LHCN-M2 (cell line): ENCODE measurements around the gene GIPR. TPM values are rescaled to one million over a fixed set of nuclear protein-coding genes. Genes with fewer than 3 reads are reported as not detected.
"Not testable (repeated sequence)": the region's sequence is repeated elsewhere in the genome, so short reads cannot be mapped to it uniquely, and the experiment has no call there.

Experiments used
- DNase-seq: peaks from one replicate; pipeline ENCODE4 v3.0.0-alpha.2; 2012; ENCODE audit warnings: low read depth
- total RNA-seq: library from RNA; depleted of rRNA; stranded (reverse); fragments of >200 nt; gene quantifications from 2 replicates; pipeline ENCODE4 v1.2.3, GENCODE V29; 2014

GIPR gene
- total RNA-seq, 1 experiment from 2014 or later = not detected

GRCh38 chr19:45691516-45692186, 23.6 kb downstream of the GIPR start, which contains the start of gene SNRPD2:
Gene SNRPD2 (minus strand): TSS chr19:45691953. CDS start chr19:45691888, 65 bp downstream.
- peak; percentile 92 for DNase-seq

DNA sequence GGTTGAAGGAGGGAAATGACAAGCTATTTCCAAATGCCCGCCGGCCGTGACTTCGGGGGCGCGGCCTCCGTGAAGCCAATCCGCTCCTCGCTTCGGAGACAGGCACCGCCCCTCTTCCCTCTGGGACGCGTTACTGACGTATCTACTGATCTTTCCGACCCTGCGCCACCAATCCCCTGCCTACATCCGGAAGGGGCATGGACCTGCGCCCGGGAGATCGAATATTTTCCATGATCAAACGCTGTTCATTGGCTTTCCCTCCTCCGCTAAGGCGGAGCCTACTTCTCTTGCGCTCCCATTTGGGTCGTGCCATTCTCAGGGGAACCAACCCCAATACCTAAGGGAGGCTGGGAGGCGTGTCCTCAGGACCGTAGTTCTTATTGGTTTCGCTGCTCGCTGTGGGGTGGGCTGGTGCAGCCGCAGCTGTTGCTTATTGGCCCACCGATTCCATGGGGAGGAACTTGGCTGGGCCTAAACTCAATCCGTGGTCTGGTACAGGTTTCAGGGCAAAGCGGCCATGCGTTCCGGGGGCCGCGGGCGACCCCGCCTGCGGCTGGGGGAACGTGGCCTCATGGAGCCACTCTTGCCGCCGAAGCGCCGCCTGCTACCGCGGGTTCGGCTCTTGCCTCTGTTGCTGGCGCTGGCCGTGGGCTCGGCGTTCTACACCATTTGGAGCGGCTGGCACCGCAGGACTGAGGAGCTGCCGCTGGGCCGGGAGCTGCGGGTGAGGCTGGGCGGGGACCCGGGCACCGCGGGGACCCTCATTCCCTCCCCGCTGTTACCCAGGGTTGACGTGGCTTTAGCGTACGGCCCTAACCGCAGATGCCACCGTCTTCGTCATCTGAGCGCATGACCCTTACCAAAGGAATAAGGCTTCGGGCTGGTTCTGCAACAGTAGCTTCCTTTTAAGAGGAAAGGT, 24.4 kb downstream of the GIPR start, which contains the start of gene QPCTL:
Gene QPCTL (plus strand): TSS at position 480 of the 919 bp plus-strand sequence. CDS start 38 bp downstream, at position 518.
- DNase-seq = peak; percentile 100

- peak; percentile 61 for DNase-seq
Observed at GRCh38 chr19:45693106-45693788, 25.2 kb downstream of the GIPR start.

- no peak for DNase-seq
Observed at GRCh38 chr19:45701676-45702075, 33.7 kb downstream of the GIPR start.

- DNase-seq = no peak
Observed at GRCh38 chr19:45705115-45705514, 37.1 kb downstream of the GIPR start.

GRCh38 chr19:45705710-45706415, 37.8 kb downstream of the GIPR start:
- DNase-seq = no peak

- DNase-seq = no peak
Observed at GRCh38 chr19:45710356-45711130, 42.5 kb downstream of the GIPR start.

DNA sequence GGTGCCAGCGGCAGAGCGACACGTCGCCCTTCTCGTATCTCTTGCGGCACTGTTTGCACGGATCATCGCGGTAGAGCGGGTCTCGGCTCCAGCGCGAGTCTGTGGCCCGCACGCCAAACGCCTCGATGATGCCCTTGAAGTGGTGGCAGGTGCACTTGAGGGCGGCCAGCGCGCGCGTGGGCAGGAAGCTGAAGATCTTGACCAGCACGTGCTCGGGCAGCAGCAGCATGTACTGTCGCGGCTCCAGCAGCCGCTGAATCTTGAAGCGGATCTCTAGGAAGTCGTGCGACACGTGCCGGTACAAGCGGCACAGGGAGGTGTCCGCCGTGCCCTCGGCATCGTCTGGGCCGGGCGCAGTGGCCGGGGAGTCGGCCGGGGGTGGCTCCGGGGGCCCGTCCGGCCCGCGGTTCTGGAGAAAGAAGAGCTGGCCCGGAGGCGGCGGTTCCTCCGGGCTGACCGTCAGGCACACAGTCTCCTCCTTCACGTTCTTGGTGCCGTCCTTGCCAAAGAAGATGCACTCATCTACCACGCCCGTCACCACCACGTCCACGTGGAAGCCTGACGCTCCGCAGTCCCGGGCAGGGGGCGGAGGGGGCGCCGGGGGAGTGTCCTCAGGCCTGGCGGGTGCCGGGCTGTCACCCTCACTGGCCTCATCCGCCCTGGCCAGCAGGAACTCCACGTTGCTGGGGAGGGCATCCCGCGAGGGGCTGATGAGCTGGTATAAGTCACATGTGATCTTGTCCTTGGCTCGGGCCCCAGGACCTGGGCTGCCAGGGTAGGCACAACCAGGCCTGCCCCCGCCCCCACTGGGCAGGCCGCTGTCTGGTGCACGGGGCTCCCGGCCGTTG, 44.1 kb downstream of the GIPR start:
- no peak for DNase-seq

GRCh38 chr19:45712699-45713067, 44.7 kb downstream of the GIPR start:
- no peak for DNase-seq

DNA sequence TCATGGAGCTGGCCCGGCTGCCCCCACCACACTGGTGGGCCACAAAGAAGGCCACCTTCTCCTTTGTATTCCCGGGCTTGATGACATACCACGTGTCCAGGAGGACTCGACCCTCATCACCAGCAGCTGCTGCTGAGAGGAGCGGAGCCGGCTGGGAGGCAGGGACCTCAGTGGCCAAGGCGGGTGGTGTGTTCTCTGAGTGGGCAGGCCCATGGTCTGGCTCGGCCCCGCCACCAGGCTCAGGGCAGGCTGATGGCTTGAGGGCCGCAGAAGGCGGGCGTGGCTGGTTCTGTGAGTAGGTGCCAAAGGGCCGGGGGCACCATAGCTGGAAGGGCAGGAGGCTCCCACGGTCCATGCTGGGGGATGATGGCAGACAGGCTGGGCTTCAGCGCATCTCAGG, 45.1 kb downstream of the GIPR start:
- DNase-seq = no peak

DNA sequence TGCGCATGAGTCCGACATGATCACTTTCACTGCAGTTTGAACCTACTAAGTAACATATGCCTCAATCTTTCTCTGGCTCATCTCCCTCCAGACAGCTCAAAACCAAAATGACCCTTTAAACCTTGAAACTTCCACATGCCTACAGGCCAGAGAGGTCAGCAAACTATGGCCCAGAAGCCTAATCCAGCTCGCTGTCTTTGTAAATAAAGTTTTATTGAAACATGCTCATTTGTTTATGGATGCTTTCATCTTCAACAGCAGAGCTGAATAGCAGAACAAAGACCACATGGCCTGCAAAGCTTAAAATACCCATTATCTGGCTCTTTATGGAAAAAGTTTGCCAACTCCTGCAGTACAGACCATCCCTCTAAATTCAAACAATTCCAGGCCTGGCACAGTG, 47.1 kb downstream of the GIPR start:
- no peak for DNase-seq

GRCh38 chr19:45716359-45717130, 48.5 kb downstream of the GIPR start:
- DNase-seq = no peak

DNA sequence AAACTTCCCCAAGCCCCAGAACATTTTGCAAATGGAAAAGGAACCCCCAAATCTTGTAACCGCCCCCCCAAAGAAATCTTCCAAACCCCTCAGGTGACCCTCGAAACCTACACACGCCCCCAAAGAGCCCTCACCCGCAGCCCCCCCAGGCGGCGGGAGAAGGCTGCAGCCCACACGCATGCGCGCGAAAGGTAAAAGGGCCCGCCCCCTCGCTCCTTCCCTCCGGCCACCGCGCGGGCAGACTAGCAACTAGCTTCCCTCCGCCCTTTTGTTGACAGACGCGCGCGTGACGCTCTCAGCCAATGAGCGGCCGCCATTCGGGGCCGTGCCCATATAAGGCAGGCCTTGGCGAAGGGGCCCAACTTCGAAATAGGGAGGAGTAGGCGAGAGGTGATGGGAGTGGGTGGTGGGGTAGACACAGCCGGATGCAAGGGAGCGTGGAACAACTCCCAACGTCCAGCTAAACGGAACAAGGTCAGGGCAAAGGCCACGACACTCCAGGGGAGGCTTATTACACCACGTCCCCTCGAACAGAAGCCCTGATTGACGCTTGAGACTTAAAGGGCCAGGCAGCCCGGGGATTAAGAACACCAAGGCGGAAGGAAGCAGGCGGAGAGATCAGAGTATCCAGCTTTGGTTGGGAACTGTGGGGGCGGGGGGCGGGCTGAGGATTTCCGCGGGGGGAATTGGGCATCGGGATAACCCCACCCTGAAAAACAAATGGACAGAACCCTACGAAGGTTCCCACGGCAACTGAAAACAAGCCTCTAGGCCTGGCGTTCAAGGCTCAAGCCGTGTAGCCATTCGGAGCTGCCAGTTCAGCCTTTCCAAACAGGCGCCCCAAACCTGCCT, 49.3 kb downstream of the GIPR start:
- peak; percentile 99 for DNase-seq

DNA sequence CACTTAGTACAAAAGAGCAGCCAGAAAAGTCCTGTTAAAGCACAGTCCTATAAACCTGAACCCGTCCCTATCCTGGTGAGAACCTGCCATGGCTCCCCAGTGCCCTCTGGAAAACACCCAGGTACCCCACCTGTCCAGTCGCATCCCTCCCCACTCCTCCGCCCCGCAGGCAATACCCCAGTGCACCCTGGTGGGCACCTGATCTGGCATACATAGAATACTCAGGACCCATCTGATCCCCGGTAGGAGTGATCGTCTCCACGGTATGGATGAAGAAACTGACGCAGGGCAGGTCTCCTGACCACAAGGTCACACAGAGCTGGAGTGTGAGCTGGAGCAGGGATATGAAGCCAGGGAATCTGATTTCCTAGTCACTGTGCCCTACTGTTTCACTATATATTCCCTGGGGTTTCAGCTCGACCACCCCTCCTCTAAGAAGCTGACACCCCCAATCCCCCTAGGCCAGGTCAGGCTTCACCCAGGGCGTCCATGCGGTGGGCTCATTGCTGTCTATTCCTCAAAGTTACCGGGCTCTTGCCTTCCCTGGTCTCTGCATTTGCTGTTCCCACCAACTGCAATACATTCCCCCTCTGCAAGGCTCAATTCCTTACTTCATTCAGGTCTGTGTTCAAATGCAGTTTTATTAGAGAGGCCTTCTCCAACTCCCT, 50.1 kb downstream of the GIPR start:
- no peak for DNase-seq

DNA sequence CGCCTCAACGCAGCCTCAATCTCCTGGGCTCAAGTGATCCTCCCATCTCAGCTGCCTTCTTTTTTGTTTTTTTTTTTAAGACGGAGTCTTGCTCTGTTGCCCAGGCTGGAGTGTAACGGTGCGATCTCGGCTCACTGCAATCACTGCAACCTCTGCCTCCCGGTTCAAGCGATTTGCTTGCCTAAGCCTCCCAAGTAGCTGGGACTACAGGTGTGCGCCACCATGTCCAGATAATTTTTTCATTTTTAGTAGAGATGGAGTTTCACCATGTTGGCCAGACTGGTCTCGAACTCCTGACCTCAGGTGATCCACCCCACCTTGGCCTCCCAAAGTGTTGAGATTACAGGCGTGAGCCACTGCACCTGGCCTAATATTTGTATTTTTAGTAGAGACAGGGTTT, 52.0 kb downstream of the GIPR start:
- not testable (repeated sequence) for DNase-seq

DNA sequence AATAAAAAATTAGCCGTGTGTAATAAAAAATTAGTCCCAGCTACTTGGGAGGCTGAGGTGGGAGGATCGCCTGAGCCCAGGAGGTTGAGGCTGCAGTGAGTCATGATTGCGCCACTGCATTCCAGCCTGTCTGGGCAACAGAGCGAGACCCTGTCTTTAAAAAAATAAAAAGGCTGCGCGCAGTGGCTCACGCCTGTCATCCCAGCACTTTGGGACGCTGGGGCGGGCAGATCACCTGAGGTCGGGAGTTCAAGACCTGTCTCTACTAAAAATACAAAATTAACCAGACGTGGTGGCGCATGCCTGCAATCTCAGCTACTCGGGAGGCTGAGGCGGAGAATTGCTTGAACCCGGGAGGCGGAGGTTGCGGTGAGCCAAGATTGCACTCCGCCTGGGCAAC, 60.7 kb downstream of the GIPR start:
- DNase-seq = not testable (repeated sequence)

DNA sequence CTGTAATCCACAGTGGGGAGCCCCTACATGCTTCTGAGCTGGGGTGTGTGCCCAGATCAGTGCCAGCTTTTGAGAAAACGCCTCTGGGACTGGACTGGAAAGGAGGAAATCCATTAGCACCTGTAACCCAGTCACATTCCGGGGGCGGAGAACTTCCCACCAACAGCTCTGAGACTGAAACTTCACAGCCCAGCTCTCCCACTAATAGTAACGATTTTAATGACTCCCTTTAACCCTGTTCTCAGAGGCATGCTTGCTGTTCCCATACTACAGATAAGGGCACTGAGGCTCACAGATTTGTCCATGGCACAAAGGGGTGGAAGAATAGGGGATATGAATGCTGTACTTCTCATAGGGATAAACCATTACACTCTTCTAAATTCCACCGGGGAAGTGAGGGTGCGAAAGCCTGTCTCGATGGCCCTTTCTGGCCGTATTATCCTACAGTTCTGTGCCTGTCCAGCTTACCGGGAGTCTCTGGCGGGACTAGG, 61.8 kb downstream of the GIPR start:
- DNase-seq = no peak
